ENCODE results near the gene DDIT3. TPM values are rescaled to one million over a fixed set of nuclear protein-coding genes. Genes with fewer than 3 reads are reported as not detected.

The DDIT3 gene
- total RNA-seq, 1 experiment from 2014 or later: 84.7 TPM

DNA sequence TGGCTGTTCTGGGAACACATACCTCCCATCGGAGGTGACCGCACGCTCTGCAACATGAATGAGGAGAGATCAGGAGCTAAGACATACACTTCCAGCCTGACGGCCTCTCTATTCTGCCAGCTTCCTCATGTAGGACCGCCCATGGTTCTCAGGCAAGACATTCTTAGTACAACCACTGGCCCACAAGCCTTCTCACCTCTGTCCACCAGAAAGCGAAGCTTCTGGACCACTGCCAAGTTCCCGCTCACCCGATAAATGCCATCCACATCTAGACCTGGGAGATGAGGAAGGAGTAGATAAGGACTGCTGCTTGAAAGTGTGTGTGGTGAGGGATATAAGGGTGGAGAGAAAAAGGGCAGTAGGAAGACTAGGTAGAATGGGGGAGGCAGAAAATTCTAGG lies 45.9 kb downstream of the DDIT3 start:
- ATAC-seq (no peak), DNase-seq (ENCODE audit: low read depth, low spot score) (no peak)
- Histone ChIP-seq H3K79me2 (ENCODE audit: insufficient read depth, low read length) (no peaks in the 10 kb centered on the region), H2AFZ (ENCODE audit: low read depth, low read length, poor library complexity, severe bottlenecking) (no peak overlapping the region), H3K27ac (ENCODE audit: low read depth, low read length) (no peak overlapping the region), H3K4me3 (replicated peaks in 1 of 2; ENCODE audit: low read depth in 1 of 2, low read length in 2 of 2) (no peak overlapping the region), H3K9ac (ENCODE audit: low read length) (no peak overlapping the region), H3K9me2 (ENCODE audit: insufficient read depth) (no peaks in the 10 kb centered on the region), H3K4me1 (ENCODE audit: control insufficient read depth in 1 of 2, insufficient read depth in 2 of 2, low read length in 2 of 2) (peaks cover 0 to 16% of the 10 kb centered on the region in 2 experiments; a peak in 2 of 4 replicates), H3K27me3 (ENCODE audit: insufficient read depth, low read length) (peaks cover 23% of the 10 kb centered on the region; the same call in 1 of the 2 replicates), H3K4me2 (ENCODE audit: low read length) (no peak overlapping the region), H3K9me3 (ENCODE audit: control insufficient read depth in 1 of 2, insufficient read depth in 1 of 2, low read depth in 1 of 2, low read length in 2 of 2) (no peaks in the 10 kb centered on the region), H4K20me1 (ENCODE audit: insufficient read depth) (no peaks in the 10 kb centered on the region), H3K36me3 (ENCODE audit: control insufficient read depth in 1 of 2, insufficient read depth in 2 of 2, low read length in 2 of 2) (no peaks in the 10 kb centered on the region)
- ChIA-PET CTCF (no interaction called here), RAD21 (ENCODE audit: low non-redundant PET in 1 of 2, low total read pairs in 2 of 2, uncharacterized antibody in 2 of 2, unreplicated experiment in 2 of 2) (no interaction called here), POLR2A (interaction anchor here (0.6 kb wide), 1 partner anchor 30 kb away, joined by 4 read pairs; no protein-coding TSS in a partner anchor)
- no TSS peak for BruUV-seq (replicated peaks)
- intact Hi-C loops (cut with micrococcal nuclease): no loop called here
- TF ChIP-seq CTCF (IDR thresholded peaks at IDR 0.05 in 2 of 3, conservative IDR thresholded peaks at IDR 0.05 in 1 of 3; ENCODE audit: borderline replicate concordance in 1 of 3, insufficient read depth in 1 of 3, low read depth in 2 of 3, low read length in 2 of 3): no peak
- TF ChIP-seq SP1 (IDR thresholded peaks at IDR 0.05; ENCODE audit: low read depth): no peak
- TF ChIP-seq EGR1 (IDR thresholded peaks at IDR 0.05; ENCODE audit: low read depth): no peak
- no peak for TF ChIP-seq JUND (IDR thresholded peaks at IDR 0.05)
- TF ChIP-seq TCF7L2 (IDR thresholded peaks at IDR 0.05; ENCODE audit: borderline replicate concordance, extremely low read depth, insufficient read depth, insufficient read length): no peak
- TF ChIP-seq ZBTB33 (IDR thresholded peaks at IDR 0.05; ENCODE audit: extremely low read depth, insufficient replicate concordance, low read length): no peak
- no peak for TF ChIP-seq EZH2phosphoT487 (IDR thresholded peaks at IDR 0.05; ENCODE audit: borderline replicate concordance)
- no peak for TF ChIP-seq CBX3 (IDR thresholded peaks at IDR 0.05; ENCODE audit: low read depth)
- no peak for TF ChIP-seq SIN3A (IDR thresholded peaks at IDR 0.05; ENCODE audit: low read depth)
- no peak for TF ChIP-seq FOSL1 (IDR thresholded peaks at IDR 0.05; ENCODE audit: low read depth)
- no peak for TF ChIP-seq POLR2AphosphoS5 (IDR thresholded peaks at IDR 0.05; ENCODE audit: low read depth, low read length)
- no peak for TF ChIP-seq YY1 (IDR thresholded peaks at IDR 0.05; ENCODE audit: extremely low read depth, insufficient replicate concordance, low read depth, low read length)

Data from HCT116 (cell line).